Testis (tissue), 2 donors: ENCODE data around the gene ABCC4.

Experiments
- POLR2A ChIP-seq: fragments of 450-650 bp; IDR thresholded peaks from one replicate; pipeline ENCODE4 v1.6.1; 2017; ENCODE audit warnings: antibody characterized with exemption, mild to moderate bottlenecking, moderate library complexity
- TF ChIP-seq, protein P1 (sequence below), 3 experiments: fragments of 450-650 bp in 2 of 3; fragments of 200-600 bp in 1 of 3; sonication (generic) in 1 of 3; IDR thresholded peaks; one replicate each; pipeline ENCODE4 v1.5.1; 2016 to 2019; ENCODE audit warnings: antibody characterized with exemption in 3 of 3, mild to moderate bottlenecking in 2 of 3, moderate library complexity in 1 of 3

GRCh38 chr13:95111608-95112007 lies 189.6 kb downstream of the ABCC4 start:
- TF ChIP-seq, protein P1, sequence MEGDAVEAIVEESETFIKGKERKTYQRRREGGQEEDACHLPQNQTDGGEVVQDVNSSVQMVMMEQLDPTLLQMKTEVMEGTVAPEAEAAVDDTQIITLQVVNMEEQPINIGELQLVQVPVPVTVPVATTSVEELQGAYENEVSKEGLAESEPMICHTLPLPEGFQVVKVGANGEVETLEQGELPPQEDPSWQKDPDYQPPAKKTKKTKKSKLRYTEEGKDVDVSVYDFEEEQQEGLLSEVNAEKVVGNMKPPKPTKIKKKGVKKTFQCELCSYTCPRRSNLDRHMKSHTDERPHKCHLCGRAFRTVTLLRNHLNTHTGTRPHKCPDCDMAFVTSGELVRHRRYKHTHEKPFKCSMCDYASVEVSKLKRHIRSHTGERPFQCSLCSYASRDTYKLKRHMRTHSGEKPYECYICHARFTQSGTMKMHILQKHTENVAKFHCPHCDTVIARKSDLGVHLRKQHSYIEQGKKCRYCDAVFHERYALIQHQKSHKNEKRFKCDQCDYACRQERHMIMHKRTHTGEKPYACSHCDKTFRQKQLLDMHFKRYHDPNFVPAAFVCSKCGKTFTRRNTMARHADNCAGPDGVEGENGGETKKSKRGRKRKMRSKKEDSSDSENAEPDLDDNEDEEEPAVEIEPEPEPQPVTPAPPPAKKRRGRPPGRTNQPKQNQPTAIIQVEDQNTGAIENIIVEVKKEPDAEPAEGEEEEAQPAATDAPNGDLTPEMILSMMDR (IDR thresholded peaks at IDR 0.05), result no peak
- TF ChIP-seq POLR2A, result no peak
